ENCODE measurements around the gene DCANP1.

- TF ChIP-seq CTCF (IDR thresholded peaks at IDR 0.05 in 4 of 5, conservative IDR thresholded peaks at IDR 0.05 in 1 of 5) (no peak), POLR2A (IDR thresholded peaks at IDR 0.05) (no peak)
Observed at GRCh38 chr5:135430135-135430437, 17.1 kb downstream of the DCANP1 start.
